GM21825 (cell line): ENCODE data around the gene ASTN2.
"Not testable (repeated sequence)": the region's sequence is repeated elsewhere in the genome, so short reads cannot be mapped to it uniquely, and the experiment has no call there.

ENCODE experiments used
- ATAC-seq: cut with Tn5 transposase; IDR thresholded peaks from one replicate; pipeline ENCODE4 v1.9.1; 2021; ENCODE audit warnings: mild to moderate bottlenecking, moderate library complexity; ENCODE audit not compliant: unreplicated experiment

ASTN2 gene

DNA sequence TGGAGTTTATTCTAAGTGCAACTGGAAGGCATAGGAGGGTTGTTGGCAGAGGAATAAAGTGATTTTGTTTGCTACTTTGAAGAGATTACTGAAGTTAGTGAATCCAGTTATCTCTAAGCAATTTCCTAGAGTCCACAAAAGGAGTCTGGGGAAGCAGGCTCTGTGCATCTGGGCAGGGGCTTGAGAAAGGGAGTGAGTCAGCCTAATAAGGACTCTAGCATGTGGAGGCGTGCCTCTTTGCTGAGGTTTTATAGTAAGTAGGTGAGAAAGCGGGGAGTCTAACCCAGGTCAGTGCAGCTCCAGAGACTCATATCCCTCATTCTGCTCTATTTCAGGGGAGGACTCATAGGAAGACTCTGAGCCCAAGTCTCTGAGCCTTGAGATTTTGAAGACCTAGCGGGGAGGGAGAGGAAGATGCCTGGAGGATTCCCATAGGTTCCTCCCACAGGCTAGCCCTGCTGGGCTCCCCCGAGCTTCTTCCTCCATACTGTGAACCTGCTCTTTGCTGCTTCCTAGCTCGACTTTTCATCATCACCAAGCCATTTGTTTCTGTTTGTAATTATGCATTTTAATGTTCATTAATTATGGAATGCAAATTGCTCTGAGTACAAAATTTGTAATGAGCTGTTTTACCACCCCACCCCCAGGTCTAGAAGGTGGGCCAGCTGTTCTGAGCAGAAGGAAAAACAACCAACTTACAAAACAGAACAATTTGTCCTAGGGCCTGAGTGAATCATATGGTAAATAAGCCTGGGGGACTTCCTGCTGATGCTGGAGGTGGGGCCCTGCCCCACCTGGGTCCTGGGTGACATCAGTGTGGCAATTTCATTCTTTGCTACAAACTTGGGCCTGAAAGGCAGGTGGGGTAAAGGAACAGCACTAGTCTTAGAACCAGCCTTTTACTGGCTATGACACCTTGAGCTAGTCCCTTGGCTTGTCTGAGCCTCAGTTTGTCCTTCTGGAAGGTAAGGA is 577.6 kb downstream of the ASTN2 start:
- no peak for ATAC-seq

GRCh38 chr9:116830321-116830720 is 584.5 kb downstream of the ASTN2 start:
- ATAC-seq, result not testable (repeated sequence)

GRCh38 chr9:116821633-116822229 is 593.1 kb downstream of the ASTN2 start:
- no peak for ATAC-seq

DNA sequence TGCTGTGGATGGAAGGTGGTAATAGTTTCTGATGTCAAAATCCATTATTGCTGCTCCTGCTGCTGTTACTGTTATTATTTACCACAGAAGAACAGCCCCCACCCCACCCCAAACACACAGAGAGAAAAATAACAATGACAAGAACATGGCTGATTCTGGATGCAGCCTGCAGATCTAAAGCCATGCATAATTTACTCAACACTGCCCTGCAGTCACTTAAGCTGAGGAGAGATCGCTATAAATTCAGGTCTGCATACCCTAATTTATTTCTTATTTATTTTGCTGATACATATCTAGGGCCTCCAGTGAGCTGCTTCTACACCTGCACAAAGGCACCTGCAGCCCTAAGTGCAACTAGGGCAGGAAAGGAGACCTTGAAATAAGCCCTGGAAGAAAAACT is 595.7 kb downstream of the ASTN2 start:
- no peak for ATAC-seq

GRCh38 chr9:116817762-116818161 is 597.1 kb downstream of the ASTN2 start:
- ATAC-seq, result no peak

DNA sequence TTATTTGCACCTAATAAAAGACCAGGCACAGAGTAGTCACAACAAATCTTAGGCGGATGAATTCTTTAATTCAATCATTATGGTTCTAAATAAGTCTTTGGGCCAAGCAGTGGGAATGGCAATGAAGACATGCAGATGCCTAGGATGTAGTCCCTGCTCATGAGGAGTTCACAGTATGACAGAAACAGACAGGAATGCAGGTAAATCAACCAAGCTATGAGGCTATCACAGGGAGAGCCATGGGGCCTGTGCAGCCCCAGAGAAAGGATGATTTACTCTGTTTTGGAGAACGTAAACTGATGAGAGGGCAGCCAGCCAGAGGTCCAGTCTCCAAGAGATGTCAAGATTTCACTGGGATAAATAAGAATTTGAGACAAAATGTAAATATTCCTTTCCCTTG is 598.4 kb downstream of the ASTN2 start:
- ATAC-seq, result no peak

- ATAC-seq, result no peak
These were observed 599.0 kb downstream of the ASTN2 start for GRCh38 chr9:116815835-116816234.

- no peak for ATAC-seq
These were observed 601.9 kb downstream of the ASTN2 start for GRCh38 chr9:116813031-116813300.

GRCh38 chr9:116812231-116813030 is 602.4 kb downstream of the ASTN2 start:
- ATAC-seq, result no peak

GRCh38 chr9:116809656-116810055 is 605.2 kb downstream of the ASTN2 start:
- ATAC-seq, result no peak

GRCh38 chr9:116806075-116806474 is 608.8 kb downstream of the ASTN2 start:
- no peak for ATAC-seq

DNA sequence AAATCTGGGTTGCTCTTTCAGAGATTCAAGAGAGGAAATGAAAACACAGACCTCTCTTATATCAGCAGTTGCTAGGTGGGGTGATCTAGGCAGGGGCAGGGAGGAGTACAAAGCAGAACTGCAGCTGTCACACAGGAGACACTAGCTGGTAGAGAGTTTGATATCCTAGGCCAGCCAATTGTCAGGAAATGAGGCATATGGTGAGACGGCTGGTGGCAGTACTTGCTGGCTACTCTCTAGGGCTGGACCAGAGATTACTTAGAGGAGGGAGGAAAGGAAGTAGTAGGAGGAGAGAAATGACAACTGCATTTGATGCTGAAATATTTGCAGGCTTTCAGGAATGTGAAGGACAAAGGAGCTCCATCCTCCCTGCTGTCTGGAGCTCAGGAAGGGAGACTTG is 614.0 kb downstream of the ASTN2 start:
- no peak for ATAC-seq

DNA sequence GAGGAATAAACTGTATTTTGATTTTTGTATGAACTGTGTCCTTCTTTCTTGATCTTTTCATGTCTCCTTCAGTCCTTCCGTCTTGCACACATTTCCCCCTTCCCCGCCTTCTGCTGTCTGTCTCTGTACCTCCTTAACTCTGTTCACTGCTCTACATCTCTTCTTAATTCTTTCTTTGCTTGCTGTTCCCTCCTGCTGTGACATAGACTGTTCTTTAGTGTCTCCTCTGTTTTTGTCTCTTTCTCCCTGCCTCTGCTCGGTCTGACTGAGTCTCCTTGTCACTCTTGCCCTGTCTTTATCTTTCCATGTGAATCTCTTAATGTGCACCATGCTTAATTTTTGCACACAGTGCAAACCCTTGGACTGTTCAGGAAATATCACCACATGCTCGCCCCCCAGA is 614.8 kb downstream of the ASTN2 start:
- no peak for ATAC-seq

GRCh38 chr9:116798521-116798920 is 616.3 kb downstream of the ASTN2 start:
- no peak for ATAC-seq

GRCh38 chr9:116797276-116797675 is 617.6 kb downstream of the ASTN2 start:
- ATAC-seq, result no peak

DNA sequence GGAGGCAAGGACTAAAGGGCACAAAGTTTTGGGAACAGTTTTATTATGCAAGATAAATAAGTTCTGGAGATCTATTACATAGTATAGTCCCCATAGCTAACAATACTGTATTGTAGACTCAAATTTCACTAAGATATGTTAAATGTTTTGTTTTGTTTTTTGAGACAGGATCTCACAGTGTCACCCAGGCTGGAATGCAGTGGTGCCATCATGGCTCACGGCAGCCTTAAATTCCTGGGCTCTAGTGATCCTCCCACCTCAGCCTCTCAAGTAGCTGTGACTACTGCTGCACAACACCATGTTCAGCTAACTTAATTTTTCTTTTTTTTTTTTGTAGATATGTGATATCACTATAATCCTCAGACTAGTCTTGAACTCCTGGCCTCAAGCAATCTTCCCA is 618.2 kb downstream of the ASTN2 start:
- no peak for ATAC-seq

DNA sequence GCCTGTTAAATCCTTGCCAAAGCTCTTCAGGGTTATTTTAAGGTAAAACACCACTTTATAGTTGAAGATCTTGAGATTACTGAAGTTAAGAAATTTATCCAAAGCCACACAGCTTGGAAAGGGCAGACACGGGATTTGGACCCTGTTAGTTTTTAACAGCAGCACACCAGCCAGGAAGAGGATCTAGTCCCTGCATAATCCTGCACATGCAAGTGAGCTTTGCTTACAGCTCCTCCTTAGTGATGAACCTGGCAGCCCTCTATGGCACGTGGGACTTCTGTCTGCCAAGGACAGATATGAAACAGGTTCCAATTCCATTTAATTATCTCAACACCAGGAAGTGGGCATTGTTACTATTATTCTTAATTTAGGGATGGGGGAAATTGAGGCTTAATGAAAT is 619.0 kb downstream of the ASTN2 start:
- no peak for ATAC-seq

DNA sequence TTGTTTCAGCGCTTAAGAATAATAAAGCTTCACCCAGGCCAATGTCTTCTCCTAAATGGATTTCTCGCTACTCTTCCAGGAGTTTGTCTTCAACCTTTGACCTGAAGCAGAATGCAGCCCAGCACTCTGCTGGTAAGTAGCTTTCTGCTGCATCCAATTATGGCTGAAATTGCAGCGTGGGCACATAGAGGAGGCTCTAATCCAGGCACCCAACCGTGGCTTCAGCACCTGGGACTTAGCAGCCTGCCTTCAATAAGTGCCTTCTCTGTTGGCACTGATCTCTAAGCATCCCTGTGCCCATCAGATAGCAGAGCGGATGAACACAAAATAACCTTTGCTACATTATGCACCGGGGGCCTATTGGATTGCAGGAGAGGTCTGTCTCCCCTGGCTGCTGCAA is 622.6 kb downstream of the ASTN2 start:
- ATAC-seq, result no peak

GRCh38 chr9:116791326-116791725 is 623.5 kb downstream of the ASTN2 start:
- ATAC-seq, result no peak

- no peak for ATAC-seq
These were observed 625.8 kb downstream of the ASTN2 start for GRCh38 chr9:116789081-116789480.

DNA sequence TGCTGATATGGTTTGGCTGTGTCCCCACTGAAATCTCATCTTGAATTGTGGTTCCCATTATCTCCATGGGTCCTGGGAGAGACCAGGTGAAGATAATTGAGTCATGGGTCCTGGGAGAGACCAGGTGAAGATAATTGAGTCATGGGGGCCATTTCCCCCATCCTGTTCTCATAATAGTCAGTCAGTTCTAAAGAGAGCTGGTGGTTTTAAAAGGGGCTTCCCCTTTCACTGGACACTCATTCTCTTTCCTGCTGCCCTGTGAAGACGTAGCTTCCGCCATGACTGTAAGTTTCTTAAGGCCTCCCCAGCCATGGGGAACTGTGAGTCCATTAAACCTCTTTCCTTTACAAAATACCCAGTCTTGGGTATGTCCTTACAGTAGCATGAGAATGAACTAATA is 628.1 kb downstream of the ASTN2 start:
- ATAC-seq, result no peak

DNA sequence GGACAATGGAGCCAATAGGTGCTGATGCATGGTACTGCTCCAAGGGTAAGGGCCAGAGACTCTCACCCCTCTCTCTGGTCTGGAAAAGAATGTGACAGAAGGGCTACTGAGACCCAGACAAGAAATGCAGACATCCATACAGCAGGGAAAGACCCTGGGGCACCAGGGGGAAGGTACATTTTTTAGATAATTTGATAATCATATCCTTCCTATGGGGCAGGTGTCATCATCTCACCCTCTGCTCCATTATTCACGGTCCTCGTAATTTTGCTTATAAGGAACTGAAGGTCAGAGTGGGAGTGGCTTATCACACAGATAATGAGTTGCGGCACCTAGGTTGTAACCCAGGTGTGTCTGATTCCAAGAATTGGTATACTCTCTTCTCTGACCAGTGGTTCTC is 637.7 kb downstream of the ASTN2 start:
- ATAC-seq, result no peak
